ENCODE measurements around the gene TRMT6.

Gene TRMT6, protein sequence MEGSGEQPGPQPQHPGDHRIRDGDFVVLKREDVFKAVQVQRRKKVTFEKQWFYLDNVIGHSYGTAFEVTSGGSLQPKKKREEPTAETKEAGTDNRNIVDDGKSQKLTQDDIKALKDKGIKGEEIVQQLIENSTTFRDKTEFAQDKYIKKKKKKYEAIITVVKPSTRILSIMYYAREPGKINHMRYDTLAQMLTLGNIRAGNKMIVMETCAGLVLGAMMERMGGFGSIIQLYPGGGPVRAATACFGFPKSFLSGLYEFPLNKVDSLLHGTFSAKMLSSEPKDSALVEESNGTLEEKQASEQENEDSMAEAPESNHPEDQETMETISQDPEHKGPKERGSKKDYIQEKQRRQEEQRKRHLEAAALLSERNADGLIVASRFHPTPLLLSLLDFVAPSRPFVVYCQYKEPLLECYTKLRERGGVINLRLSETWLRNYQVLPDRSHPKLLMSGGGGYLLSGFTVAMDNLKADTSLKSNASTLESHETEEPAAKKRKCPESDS

DNA sequence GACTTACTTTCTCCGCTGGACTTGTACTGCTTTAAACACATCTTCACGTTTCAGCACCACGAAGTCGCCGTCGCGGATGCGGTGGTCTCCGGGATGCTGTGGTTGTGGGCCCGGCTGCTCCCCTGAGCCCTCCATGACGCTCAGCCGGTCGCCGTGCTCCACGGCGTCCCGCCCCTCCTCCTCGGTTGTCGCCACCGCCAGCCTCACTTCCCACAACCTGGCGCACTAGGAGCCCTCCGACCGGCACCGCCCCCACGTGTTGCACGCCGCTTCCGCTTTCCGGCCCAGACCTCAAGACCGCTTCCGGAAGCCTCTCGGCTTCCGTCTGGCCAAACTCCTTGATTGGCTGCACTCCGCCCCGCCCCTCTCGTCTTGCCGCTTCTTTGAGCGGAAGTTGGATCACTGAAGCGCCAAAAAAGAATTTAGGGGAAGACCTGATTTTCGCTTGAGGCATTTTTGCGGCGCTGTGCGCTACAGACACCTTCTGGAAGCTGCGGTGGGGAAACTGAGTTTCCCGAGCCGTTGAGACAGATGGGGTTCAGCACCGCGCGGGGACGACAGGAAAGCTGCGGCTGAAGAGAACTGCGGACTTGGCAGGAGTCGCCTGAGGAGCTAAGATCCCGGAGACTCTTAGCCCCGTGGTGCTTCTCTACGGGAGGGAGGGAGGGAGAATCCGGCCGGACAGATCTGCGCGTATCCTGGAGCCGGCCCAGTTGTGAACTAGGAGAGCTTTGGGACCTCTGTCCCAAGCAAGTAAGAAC lies at the start of gene TRMT6, which contains the start of gene MCM8:
Gene TRMT6, minus strand, starts transcription at position 263 of the 761 bp plus-strand sequence. Its CDS starts 128 bp downstream, at position 135.
Gene MCM8, plus strand, starts transcription at position 382 of the 761 bp plus-strand sequence. CDS start 1,364 bp downstream, outside the sequence.
- DNase-seq (ENCODE audit: low spot score) = peak; percentile 98

DNA sequence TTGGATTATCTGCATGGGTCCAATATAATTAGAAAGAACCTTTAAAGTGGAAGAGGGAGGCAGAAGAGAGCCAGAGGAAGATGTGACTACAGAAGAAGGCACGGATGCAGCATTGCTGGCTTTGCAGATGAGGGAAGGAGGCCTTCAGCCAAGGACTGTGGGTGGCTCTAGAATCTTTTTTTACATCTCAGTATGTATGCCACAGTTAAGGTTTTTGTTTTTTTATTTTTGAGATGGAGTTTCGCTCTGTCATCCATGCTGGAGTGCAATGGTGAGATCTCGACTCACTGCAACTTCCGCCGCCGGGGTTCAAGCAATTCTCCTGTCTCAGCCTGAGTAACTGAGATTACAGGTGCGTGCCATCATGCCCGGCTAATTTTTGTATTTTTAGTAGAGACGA lies 49.5 kb upstream of the TRMT6 start:
- DNase-seq (ENCODE audit: low spot score) = no peak

DNA sequence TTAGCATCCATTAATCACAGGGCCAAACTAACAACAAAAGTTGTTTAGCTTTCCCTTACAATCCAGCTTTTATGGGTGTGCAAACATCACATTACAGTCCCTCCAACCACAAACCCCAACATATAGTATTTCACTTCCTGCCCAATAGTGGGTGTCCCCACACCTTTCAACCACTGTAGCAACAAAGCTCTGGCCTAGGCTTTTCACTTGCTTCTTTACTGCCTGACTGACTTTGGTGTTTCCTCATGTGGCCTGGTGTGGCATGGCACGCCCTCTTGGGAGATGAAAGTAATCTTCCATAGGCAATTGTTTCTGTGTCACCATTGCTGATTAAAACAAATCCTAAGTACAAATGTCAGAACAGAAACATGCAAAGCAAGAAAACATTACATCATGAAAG lies 46.4 kb upstream of the TRMT6 start:
- DNase-seq (ENCODE audit: low spot score) = peak; percentile 63

DNA sequence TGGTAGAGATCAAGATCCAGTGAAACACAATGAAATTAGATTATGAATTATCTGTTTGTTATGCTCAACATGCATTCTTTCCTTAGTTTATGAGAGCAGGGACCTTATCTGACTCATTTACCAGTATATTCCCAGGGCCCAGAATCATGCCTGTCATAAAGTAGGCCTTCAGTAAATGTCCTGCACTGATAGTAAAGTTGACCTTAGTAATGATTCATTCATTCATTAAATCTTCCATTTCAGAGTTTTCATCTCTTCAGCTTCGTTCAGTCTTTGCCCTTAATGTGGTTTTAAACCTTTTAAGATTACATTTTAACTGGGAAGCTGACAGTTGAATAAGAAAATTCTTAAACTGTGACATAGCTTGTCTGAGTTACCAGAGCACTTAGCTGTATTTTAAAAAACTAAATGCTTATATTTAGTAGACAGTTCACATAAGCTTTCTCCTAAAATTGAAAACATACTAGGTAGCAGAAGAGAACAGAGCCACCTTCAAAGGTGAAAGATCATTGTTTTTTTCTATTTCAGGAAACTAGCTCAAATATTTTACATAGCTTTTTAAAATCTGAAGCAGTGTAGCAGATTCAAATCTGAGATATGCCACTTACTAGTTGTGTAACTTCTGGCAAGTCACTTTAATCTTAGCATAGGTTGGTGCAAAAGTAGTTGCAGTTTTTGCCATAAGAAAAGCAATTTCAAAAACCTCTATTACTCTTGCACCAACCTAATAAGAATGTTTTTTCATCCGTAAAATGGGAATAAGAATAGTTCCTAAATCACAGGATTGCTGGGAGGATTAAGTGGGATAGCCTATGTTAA lies 41.5 kb upstream of the TRMT6 start:
- no peak for DNase-seq (ENCODE audit: low spot score)

DNA sequence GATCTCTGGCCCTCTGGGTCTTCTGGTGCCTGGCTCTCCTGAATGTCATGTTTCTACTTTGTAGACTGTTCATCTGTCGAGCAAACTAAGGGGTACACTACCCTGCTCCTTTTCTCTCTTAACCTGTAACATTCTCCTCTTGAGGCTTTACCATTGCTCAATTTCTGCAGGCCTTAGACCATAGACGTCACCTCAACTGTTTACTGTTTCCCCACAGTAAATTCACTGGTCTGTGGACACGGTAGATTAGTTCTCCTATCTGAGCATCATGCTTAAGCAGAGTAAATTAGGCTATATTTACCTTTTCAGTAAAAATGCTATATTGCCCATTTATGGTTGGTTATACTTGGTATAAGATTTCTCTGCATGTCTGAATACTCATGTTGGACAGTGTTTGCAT lies 40.6 kb upstream of the TRMT6 start:
- no peak for DNase-seq (ENCODE audit: low spot score)

DNA sequence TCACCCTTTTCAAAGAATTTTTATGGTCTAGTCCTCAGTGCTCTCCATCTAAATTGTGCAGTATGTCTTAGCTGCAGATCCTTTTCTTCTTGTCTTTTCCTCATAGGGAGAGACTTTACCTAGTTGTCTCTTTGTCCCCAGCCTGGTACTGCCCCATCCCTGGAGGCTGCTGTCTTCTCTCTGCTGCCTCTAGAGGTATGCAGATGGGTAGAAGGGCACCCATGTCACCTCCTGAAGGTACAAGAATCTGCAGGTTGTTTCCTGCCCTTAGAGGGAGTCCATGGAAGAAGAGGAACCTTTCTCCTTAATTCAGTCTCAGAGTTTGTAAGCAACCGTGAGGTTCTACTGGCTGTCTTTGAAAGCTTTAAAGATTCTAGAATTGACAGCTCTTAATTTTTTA lies 39.2 kb upstream of the TRMT6 start:
- peak; percentile 33 for DNase-seq (ENCODE audit: low spot score)

DNA sequence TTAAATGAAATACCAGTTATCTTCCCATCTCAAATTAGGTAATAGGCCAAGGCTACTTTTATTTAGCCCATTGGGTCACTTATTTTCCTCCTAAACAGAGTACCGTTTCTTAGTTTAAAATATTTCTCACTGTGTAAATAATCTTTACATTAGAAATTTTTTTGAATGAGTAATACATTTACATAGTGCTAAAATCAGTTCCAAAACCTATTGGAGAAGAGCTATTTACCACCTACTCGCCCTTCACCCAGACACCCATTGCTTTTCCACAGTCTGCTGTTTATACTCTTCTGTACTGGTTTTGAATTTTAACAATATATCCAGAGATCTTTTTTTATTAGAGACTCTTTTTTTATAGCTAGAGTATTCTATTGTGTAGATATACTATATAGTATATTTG lies 37.0 kb upstream of the TRMT6 start:
- DNase-seq (ENCODE audit: low spot score) = no peak

DNA sequence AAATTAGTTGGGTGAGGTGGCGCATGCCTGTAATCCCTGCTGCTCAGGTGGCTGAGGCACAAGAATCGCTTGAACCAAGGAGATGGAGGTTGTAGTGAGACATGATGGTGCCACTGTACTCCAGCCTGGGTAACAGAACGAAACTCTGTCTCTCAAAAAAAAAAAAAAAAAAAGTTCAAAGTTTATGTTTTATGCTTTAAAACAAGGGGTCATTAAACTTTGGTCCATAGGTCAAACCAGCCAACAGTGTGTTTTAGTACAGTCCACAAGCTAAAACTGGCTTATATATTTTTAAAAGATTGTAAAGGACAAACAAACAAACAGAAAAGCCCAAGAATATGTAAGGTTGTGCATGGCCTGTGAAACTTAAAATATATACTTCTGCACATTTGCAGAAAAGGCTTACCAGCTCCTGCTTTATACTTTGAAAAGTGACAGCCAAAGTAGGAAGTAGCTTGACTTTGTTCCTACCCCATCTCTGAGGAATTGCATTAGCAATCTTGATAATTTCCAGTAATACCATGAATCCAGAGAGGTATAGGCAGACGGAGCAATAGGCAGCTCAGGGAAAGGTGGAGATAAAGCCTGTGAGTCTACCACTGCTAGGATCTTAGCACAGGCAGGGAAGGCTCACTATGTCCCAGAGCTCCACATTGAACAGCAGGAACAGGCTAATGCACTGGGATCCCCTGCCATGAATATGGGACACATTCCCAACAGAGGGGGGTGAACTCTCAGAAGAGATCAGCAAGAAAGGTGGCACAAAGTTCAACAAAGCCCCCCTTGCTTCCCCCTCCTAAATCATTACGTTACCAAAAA lies 30.6 kb upstream of the TRMT6 start:
- DNase-seq (ENCODE audit: low spot score) = no peak

DNA sequence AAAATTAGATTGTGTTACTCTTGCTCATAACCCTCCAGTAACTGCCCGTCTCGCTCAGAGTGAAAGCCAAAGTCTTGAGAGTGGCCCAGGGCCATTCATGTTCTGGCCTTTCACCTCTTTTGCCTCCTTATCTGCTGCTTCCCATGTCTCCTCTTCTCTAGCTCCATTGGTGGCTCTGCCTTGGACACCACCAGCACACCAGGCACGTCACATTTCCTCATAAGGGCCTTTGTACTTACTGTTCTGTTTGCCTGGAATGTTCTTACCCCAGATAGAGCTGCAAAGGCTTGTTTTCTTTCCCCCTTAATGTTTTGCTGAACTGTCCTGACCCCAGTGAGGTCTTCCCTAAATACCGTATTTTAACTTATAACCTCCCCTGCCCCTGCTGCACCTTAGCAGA lies 29.5 kb upstream of the TRMT6 start:
- no peak for DNase-seq (ENCODE audit: low spot score)

DNA sequence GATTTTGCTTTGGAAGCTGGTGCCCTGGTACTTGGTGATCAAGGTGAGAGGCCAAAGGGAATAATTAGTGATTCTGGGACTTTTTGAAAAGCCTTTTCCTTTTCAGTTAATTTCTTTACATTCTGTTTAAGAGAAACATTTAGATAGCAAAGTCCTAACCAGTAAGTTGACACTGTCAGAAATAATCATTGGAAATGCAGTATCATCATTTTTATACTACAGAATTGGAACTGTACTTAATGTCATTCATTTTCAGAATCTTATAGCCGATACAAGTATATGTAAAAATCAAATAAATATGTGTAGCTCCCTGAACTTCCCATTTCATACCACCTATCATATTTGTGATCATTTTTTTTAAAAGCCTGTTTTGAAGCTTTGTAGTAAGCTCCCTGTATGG lies 27.6 kb upstream of the TRMT6 start:
- no peak for DNase-seq (ENCODE audit: low spot score)

DNA sequence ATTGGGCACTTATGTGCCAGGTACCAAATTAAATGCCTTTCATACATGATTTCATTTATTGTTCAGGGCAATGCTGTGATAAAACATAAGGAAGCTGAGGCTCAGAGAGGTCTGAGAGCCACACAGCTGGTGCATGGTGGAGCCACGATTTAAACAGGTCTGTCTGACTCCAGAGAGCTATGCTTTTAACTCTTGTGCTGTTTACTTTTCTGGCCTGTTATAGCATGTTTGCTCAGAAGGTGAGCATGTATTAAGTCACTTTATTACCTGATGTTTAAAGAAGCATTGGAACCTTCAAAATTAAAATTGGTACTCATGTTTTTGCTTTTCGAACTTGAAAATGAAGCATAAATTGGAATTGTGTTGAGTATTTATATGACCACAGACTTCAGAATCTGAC lies 26.9 kb upstream of the TRMT6 start:
- no peak for DNase-seq (ENCODE audit: low spot score)

DNA sequence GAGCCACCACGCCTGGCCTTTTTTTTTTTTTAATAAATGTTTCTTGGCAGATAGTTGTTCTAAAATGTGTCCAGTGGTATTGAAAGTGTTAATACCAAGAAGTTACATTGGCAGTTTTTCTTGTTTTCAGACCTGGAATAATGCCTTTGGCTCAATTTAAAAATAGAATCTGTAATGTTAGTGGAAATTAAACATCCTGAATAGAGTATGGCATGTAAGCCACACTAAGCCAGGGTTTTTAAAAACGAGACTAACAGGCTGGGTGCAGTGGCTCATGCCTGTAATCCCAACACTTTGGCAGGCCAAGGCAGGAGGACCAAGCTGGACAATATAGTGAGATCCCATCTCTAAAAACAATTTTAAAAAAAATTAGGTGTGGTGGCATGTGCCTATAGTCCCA lies 25.4 kb upstream of the TRMT6 start:
- DNase-seq (ENCODE audit: low spot score) = no peak

DNA sequence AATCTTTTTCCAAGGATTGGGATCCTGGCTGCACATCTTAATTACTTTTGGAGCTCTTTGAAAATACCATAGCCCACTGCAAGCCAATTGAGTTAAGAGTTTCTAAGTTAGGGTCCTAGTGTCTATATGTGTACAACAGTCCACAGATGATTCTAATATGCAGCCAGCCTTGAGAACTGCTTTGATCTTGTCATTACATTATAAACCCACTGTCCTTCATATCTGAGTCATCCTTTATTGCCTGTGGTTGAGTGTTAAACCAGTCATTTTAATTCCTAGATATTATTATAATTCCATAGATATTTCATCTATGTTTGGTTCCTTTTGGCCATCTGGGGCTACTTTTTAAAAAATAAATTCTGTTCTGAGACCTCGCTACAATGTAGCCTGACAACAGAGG lies 24.2 kb upstream of the TRMT6 start:
- DNase-seq (ENCODE audit: low spot score) = no peak

DNA sequence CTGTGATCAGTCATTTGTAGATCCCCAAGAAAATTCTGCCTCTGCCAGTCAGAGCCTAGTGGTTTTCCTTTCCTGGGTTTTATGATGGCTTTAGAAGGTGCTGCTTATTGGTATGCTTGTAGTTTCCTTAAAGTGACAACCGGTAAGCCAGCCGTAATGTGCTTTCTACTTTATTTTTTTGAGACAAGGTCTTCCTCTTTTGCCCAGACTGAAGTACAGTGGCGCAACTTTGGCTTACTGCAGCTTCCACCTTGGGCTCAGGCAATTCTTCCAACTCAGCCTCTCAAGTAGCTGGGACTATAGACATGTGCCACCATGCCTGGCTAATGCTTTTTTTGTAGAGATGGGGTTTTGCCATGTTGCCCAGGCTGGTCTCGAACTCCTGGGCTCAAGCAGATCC lies 23.6 kb upstream of the TRMT6 start:
- DNase-seq (ENCODE audit: low spot score) = no peak

DNA sequence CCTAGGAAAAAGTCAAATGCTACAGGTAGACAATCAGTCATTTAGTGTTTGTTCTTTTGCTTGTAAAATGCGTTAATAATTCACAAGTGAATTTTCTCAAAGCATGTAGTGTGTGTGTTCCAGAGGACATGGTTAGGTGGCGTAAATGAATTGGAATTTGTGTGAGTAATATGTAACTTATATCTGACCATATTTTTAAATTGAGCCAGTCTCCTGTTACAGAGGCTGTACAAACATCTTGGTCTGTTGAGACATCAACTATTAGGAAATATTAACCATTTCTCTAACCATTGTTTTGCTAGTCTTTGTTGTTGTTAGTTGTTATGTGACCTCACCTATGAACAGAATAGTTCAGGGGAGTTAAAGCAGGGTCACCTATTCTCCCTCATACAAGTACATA lies 22.8 kb upstream of the TRMT6 start:
- DNase-seq (ENCODE audit: low spot score) = no peak

DNA sequence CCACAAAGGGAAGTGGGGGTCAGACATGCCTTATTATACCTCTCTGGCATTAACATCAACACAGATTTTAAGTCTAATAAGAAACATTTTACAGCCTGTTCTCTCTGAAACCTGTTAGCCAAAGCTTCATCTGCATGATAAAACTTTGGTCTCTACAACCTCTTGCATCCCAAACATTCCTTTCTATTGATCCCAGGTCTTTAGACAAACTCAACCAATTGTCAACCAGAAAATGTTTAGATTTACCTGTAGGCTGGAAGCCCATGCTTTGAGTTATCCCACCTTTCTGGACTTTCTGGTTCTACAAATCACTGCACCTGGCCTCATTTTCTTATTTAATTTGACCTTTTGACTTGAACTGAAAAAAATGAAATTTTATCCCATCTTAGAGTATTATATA lies 20.9 kb upstream of the TRMT6 start:
- no peak for DNase-seq (ENCODE audit: low spot score)

DNA sequence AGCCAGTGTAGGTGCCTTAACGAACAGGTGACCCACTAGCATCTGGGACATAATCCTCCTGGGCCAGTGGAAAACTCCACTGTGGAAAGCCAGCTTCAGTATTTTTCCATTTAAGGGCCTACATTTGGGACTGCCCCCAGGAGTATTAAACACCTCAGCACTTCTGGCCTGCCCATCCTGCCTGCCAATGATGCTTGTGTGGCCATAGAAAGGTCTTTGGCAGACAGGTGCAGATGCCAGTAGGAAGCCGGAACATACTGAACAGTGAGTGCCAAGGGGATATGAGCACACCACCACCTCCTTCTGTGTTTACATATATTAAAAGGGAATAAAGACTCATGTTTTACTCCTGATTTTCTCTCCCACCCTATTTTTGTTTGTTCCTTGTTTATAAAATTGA lies 20.0 kb upstream of the TRMT6 start:
- no peak for DNase-seq (ENCODE audit: low spot score)

DNA sequence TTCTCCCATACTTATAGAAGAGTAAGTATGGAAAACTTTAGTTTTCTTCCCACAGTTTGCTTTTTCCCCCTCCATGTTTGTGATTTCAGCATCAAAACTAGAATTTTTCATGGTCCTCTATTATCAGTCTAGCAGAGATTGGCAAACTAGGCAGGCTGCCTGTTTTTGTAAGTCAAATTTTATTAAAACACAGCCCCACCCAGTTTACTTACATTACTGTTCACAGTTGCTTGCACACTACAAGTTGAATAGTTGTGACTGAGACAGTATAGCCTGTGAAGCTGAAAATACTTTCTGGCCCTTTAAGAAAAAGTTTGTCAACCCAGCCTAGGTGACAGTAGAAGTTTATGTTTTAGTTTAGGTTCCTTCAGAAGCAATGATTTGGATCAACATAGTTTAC lies 19.6 kb upstream of the TRMT6 start:
- DNase-seq (ENCODE audit: low spot score) = no peak

DNA sequence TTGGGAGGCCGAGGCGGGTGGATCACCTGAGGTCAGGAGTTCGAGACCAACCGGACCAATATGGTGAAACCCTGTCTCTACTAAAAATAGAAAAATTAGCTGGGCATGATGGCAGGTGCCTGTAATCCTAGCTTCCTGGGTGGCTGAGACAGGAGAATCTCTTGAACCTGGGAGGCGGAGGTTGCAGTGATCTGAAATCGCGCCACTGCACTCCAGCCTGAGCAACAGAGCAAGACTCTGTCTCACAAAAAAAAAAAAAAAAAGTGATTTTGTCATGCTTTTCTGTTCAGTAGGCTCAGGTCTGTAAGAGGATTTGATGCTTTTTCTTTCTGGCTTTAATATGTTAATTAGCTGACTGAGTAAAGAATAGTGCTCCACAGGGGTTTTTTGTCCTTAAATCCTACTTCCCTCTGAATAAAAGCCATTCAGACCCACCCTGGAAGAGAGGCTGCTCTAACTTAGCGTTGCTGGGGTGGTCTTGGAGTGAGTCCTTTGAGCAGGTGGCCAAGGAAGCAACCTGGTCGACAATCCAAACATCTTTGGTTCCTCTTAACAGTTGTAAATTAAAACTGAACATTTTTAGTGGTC lies 19.1 kb upstream of the TRMT6 start:
- no peak for DNase-seq (ENCODE audit: low spot score)

DNA sequence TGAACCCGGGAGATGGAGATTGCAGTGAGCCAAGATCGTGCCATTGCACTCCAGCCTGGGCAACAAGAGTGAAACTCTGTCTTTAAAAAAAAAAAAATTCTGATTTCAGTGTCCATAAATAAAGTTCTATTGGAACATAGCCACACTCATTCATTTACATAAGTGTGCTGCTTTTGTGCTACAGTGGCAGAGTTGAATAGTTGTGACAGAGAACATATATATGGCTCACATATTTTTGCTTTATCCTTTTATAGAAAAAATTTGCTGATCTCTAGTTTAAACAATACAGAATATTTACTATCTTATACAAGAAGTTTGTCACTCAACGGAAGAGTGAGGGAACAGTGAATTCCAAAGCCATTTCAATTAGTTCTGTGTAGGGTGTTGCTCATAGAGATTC lies 18.1 kb upstream of the TRMT6 start:
- DNase-seq (ENCODE audit: low spot score) = no peak

DNA sequence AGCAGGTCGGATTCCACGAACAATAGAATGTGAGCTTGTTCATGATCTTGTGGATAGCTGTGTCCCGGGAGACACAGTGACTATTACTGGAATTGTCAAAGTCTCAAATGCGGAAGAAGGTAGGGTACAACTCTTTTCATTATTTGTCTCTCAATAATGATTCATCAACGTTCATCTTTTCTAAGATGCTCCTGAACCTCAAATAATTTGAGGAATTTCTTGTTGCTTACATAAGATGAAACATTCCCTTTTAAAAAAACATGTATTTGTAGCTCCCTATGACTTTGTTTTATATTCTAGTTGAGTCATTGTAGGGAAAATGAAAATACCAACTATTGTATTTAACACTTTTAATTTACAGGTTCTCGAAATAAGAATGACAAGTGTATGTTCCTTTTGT lies 17.1 kb upstream of the TRMT6 start:
- DNase-seq (ENCODE audit: low spot score) = no peak
